OCI-LY7 (cell line): ENCODE measurements around the gene PPP1R9B.

ENCODE experiments used
- CTCF ChIP-seq: fragments of 200-600 bp; sonication (generic); conservative IDR thresholded peaks from 2 replicates; pipeline ENCODE4 v1.5.1; 2014; ENCODE audit warnings: mild to moderate bottlenecking, antibody characterized with exemption, low read length, moderate library complexity, mixed read lengths
- EZH2phosphoT487 ChIP-seq: fragments of 200-600 bp; sonication (generic); IDR thresholded peaks from 2 replicates; pipeline ENCODE4 v1.6.1; 2018; ENCODE audit warnings: low read depth, borderline replicate concordance, mild to moderate bottlenecking, mixed run types, antibody characterized with exemption, low read length, moderate library complexity, mixed read lengths

GRCh38 chr17:50181591-50182560 lies 31.4 kb upstream of the PPP1R9B start:
- TF ChIP-seq CTCF = no peak
- no peak for TF ChIP-seq EZH2phosphoT487
